M059J (cell line): ENCODE data around the gene MYL10. TPM values are rescaled to one million over a fixed set of nuclear protein-coding genes. Genes with fewer than 3 reads are reported as not detected.
"Not testable (repeated sequence)": the region's sequence is repeated elsewhere in the genome, so short reads cannot be mapped to it uniquely, and the experiment has no call there.

Experiments
- DNase-seq: peaks from one replicate; pipeline ENCODE4 v3.0.0-alpha.2; 2012; ENCODE audit warnings: low read depth
- total RNA-seq: library from RNA; depleted of rRNA; stranded (reverse); fragments of >200 nt; shearing (Covaris generic); gene quantifications from 2 replicates; pipeline ENCODE4 v1.2.3, GENCODE V29; 2014

MYL10 gene
- total RNA-seq, 1 experiment from 2014 or later = not detected

- DNase-seq = no peak
Observed at GRCh38 chr7:101651112-101651511, 22.0 kb upstream of the MYL10 start.

GRCh38 chr7:101650579-101651081 lies 21.5 kb upstream of the MYL10 start:
- DNase-seq = no peak

GRCh38 chr7:101647876-101648275 lies 18.8 kb upstream of the MYL10 start:
- peak; percentile 67 for DNase-seq

GRCh38 chr7:101645951-101646350 lies 16.9 kb upstream of the MYL10 start:
- no peak for DNase-seq

- DNase-seq = no peak
Observed at GRCh38 chr7:101644879-101645278, 15.8 kb upstream of the MYL10 start.

GRCh38 chr7:101639127-101639526 lies 10.0 kb upstream of the MYL10 start:
- not testable (repeated sequence) for DNase-seq

GRCh38 chr7:101636822-101637623 lies 7.9 kb upstream of the MYL10 start:
- peak; percentile 76 for DNase-seq

- DNase-seq = peak; percentile 94
Observed at GRCh38 chr7:101635484-101635883, 6.4 kb upstream of the MYL10 start.

- DNase-seq = peak; percentile 84
Observed at GRCh38 chr7:101634196-101634717, 5.2 kb upstream of the MYL10 start.

GRCh38 chr7:101633511-101633910 lies 4.4 kb upstream of the MYL10 start:
- DNase-seq = no peak

- peak; percentile 76 for DNase-seq
Observed at GRCh38 chr7:101632641-101633040, 3.5 kb upstream of the MYL10 start.

GRCh38 chr7:101631224-101631714 lies 2.2 kb upstream of the MYL10 start:
- DNase-seq = peak; percentile 90

- DNase-seq = peak; percentile 96
Observed at GRCh38 chr7:101630591-101630990, 1.5 kb upstream of the MYL10 start.

- no peak for DNase-seq
Observed at GRCh38 chr7:101628522-101628921, 574 bp downstream of the MYL10 start.

GRCh38 chr7:101626758-101627157 lies 2.3 kb downstream of the MYL10 start:
- DNase-seq = no peak

GRCh38 chr7:101626069-101626671 lies 2.9 kb downstream of the MYL10 start:
- no peak for DNase-seq

- DNase-seq = no peak
Observed at GRCh38 chr7:101625031-101625791, 3.9 kb downstream of the MYL10 start.

- DNase-seq = no peak
Observed at GRCh38 chr7:101624246-101625001, 4.7 kb downstream of the MYL10 start.

GRCh38 chr7:101622609-101623173 lies 6.4 kb downstream of the MYL10 start:
- DNase-seq = no peak

GRCh38 chr7:101620991-101621390 lies 8.1 kb downstream of the MYL10 start:
- DNase-seq = no peak

GRCh38 chr7:101620395-101620794 lies 8.7 kb downstream of the MYL10 start:
- no peak for DNase-seq
